CD4-positive, alpha-beta T cell treated with Interleukin-4 for 1 hour (primary cell): Measurements from ENCODE around the gene TREH.
A peak's percentile ranks its signal among the peaks of the same experiment; 100 is the strongest.
"Not testable (repeated sequence)": the region's sequence is repeated elsewhere in the genome, so short reads cannot be mapped to it uniquely, and the experiment has no call there.

ENCODE experiments used
- DNase-seq, 2 donors: peaks; one replicate each; pipeline ENCODE4 v3.0.0-alpha.2; 2020 to 2022

TREH gene

GRCh38 chr11:118628031-118628430 lies 51.4 kb downstream of the TREH start:
- no peak for DNase-seq

GRCh38 chr11:118627566-118627965 lies 51.9 kb downstream of the TREH start:
- no peak for DNase-seq

- no peak for DNase-seq
Measured at GRCh38 chr11:118625976-118626375, 53.5 kb downstream of the TREH start.

- DNase-seq: no peak
Measured at GRCh38 chr11:118625036-118625690, 54.3 kb downstream of the TREH start.

GRCh38 chr11:118623269-118623655 lies 56.2 kb downstream of the TREH start:
- no peak for DNase-seq

- no peak for DNase-seq
Measured at GRCh38 chr11:118622376-118623268, 56.8 kb downstream of the TREH start.

- no peak for DNase-seq
Measured at GRCh38 chr11:118621784-118622375, 57.6 kb downstream of the TREH start.

- peak; percentile 19 to 21 for DNase-seq
Measured at GRCh38 chr11:118621071-118621783, 58.2 kb downstream of the TREH start.

GRCh38 chr11:118620529-118621070 lies 58.9 kb downstream of the TREH start:
- DNase-seq: no peak

GRCh38 chr11:118619444-118620197 lies 59.8 kb downstream of the TREH start:
- peak in 1 of 2 donors; percentile 32 for DNase-seq

- no peak for DNase-seq
Measured at GRCh38 chr11:118618991-118619375, 60.5 kb downstream of the TREH start.

GRCh38 chr11:118618115-118618990 lies 61.1 kb downstream of the TREH start:
- no peak for DNase-seq

GRCh38 chr11:118615976-118616371 lies 63.5 kb downstream of the TREH start:
- DNase-seq: no peak

- no peak for DNase-seq
Measured at GRCh38 chr11:118615282-118615975, 64.0 kb downstream of the TREH start.

- DNase-seq: no peak
Measured at GRCh38 chr11:118614511-118614910, 64.9 kb downstream of the TREH start.

- DNase-seq: no peak
Measured at GRCh38 chr11:118612378-118612777, 67.1 kb downstream of the TREH start.

GRCh38 chr11:118611433-118611795 lies 68.0 kb downstream of the TREH start:
- DNase-seq: not testable (repeated sequence)

- DNase-seq: peak; percentile 82 to 87
Measured at GRCh38 chr11:118610773-118611432, 68.5 kb downstream of the TREH start.

GRCh38 chr11:118610225-118610772 lies 69.2 kb downstream of the TREH start:
- DNase-seq: peak in 1 of 2 donors; percentile 1
